IPS-18c (cell line): ENCODE data around the gene AKR1B15.
"Not testable (repeated sequence)": the region's sequence is repeated elsewhere in the genome, so short reads cannot be mapped to it uniquely, and the experiment has no call there.

Experiments used
- H3K4me3 ChIP-seq: 2 replicates; pipeline ENCODE4 v1.7.0; 2013; ENCODE audit warnings: low read depth, mild to moderate bottlenecking, low read length, moderate library complexity; ENCODE audit not compliant: insufficient read depth
- H3K9me3 ChIP-seq: one replicate; pipeline ENCODE4 v1.6.1; 2013; ENCODE audit warnings: mild to moderate bottlenecking, low read length, moderate library complexity; ENCODE audit not compliant: control insufficient read depth, insufficient read depth

Gene AKR1B15

DNA sequence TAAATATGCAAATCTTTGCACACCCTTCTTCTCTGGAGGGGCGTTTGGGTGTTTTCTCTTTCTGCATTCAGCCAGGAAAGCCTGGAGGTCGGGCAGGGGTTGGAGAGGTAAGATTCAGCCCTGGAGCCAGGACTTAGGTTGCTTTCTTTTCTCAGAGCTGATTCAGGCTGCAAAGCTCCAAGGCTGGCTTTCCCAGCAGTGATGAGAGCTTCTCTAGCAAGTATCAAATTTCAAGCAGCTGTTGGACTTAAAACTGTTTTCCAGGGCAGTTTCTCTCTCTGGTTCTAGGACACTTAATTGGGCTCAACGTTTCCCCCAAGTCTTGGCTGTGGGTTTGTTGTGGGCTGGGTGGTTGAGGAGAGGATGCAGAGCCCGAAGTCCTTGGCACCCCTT, 20.9 kb upstream of the AKR1B15 start:
- no peak overlapping the region for H3K4me3 ChIP-seq
- peaks cover 2% of the 10 kb centered on the region for H3K9me3 ChIP-seq

DNA sequence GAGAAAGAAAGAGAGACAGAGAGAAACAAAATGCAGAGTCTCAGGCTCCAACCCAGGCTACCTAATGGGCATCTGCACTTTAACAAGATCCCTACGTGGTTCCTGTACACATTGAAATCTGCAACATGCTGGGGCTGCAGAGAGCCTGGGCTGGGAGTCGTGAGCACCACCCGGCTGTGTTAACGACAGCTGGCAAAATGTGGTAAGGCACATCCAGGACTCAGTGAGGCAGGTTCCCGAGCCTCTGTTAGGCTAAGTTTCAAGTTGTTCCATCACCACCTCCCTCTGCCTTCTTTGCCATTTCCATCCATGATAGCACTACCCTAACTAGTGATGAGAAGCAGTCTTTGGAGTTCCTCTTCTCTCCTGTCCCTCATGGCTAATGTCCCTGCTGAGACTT, 20.2 kb upstream of the AKR1B15 start:
- Histone ChIP-seq H3K4me3 (no peak overlapping the region), H3K9me3 (peaks cover 2% of the 10 kb centered on the region)

DNA sequence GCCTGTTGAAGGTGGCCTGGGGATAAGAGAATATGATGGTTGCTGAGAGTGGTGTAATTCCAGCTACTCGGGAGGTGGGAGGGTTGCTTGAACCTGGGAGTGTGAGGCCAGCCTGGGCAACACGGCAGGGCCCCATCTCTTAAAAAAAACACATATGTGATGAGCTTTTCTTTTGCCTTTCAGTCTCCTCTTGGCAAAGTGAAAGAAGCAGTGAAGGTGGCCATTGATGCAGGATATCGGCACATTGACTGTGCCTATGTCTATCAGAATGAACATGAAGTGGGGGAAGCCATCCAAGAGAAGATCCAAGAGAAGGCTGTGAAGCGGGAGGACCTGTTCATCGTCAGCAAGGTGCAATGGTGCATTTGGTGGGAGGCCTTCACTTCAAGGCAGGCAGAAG, 18.4 kb upstream of the AKR1B15 start:
- H3K9me3 ChIP-seq = peaks cover 2% of the 10 kb centered on the region
- H3K4me3 ChIP-seq = no peak overlapping the region

DNA sequence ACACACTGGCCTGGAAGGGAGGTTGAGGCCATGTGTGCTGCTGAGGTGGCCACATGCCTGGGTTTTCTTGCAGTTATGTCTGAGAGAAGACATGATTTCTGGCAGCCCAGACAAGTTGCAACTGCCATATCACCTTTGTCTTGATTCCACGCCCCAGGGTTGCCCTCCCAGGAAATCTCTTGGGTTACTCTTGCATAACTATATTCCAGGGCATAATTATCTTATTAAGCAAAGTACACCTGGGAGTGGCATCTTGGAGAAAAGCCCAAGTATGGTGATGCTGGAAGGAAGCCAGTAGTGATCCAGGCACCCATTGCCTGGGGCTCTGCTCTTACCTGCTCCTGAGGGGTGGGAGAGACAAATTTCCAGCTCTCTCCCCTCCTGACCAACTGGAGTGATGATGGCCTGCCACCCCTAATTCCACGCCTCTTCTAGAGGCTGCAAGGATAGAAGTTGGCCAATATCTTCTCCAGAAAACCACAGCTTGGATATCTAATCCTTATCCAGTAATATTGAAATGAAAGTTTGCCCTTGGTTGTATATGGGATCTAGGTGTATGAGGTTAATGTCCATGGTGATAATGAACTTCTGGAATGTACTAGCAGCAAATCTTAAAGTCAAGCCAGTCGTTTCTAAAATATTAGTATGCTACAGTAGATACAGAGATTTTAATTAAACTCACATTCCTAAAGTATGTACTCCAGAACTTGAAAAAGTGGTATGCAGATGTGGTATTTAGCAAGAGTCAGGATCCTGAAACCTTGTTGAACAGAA, 16.5 kb upstream of the AKR1B15 start:
- H3K9me3 ChIP-seq = peaks cover 2% of the 10 kb centered on the region

DNA sequence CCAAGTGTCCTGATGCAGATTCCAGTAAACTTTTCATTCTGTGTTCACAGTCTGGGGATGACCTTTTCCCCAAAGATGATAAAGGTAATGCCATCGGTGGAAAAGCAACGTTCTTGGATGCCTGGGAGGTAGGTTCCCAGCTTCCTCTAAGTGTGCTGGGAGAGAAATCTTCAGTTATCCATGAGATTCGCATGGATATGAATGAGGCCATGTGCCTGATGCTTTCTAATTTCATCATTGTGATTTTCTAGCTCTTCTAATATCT, 16.0 kb upstream of the AKR1B15 start:
- H3K4me3 ChIP-seq = no peak overlapping the region

More for the DNA sequence above, 16.5 kb upstream of the AKR1B15 start:
- no peak overlapping the region for H3K4me3 ChIP-seq

DNA sequence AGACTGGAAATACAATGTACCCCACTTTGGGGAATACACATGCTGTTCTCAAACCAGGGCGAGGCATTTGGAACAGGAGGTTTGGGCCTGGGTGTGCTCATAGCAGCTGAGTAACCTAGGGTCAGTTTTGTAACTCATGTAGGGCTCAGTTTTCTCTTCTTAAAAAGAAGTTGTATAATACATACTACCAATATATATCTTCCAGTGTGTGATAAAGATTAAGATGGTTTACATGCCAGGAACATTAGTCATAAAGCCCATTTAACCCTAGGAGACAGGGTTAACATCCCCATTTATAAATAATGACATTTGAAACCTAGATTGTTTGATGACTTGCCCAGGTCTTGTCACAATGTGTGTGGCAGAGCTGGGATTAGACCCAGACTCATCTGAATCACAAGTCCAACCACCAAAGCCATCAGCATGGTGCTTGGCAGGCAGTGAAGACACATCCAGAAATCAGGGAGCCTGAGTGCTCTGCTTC, 15.6 kb upstream of the AKR1B15 start:
- Histone ChIP-seq H3K9me3 (peaks cover 2% of the 10 kb centered on the region), H3K4me3 (no peak overlapping the region)

More for the DNA sequence above, 16.0 kb upstream of the AKR1B15 start:
- peaks cover 2% of the 10 kb centered on the region for H3K9me3 ChIP-seq

DNA sequence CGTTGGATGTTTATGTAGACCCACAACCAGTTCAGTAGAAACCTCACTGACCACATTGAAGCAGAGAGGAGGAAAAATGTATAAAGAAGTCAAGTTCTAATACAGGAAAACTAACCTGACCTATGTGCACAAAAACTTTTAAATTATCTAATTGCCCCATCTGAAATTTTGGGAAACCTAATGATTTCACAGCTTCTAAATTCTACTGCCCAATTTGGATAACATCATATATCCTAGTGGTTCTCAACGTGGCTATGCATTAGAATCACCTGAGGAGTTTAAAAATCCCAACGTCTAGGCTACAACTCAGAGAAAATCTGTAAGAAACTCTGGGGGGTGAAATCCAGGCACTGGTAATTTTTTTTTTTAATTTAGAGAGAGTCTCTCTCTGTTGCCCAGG, 14.3 kb upstream of the AKR1B15 start:
- H3K9me3 ChIP-seq = peaks cover 2% of the 10 kb centered on the region
- H3K4me3 ChIP-seq = no peak overlapping the region

DNA sequence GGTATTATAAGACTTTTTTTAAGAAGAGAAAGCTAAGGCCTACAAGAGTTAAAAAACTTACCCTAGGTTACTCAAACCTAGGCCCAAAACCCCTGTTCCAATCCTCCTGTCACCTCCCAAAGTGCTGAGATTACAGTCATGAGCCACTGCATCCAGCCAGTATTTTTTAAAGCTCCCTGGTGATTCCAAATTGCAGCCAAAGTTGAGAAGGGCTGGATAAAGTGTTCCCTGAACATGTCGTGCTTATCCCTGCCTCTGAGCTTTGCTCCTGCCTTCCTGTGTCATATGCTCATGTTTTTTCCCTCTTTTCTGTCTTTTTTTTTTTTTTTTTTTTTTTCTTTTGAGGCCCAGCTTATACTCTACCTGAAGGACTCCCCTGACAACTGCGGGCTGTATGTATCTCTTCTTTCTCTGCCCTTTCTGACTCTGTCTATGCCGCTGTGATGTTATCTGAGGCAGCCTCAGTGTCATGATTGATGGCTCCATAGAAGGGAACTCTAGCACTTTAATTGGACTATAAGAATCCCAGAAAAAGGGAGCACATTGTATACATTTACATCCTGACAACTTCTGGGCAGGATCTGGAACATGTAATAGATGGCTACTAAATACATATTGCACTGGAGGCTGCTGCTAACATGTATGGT, 13.5 kb upstream of the AKR1B15 start:
- no peaks in the 10 kb centered on the region for H3K9me3 ChIP-seq
- no peak overlapping the region for H3K4me3 ChIP-seq

DNA sequence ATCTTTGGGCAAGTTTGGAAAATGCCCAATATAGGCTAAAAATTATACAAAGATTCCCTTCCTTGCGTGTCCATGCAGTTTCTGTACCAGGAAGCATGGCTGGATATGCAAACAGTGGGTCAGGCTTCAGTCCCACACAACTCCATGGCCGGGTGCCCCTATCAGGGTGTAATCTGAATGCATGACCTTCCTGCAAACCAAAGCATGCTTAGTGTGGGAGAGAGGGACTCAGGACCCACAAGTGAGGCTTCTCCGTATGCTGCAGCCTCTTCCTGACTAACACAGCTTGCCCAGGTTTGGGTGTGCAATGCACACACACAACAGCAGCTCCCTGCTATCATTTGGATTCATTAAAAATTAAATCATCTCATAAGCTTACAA, 13.0 kb upstream of the AKR1B15 start:
- Histone ChIP-seq H3K4me3 (no peak overlapping the region), H3K9me3 (no peaks in the 10 kb centered on the region)

DNA sequence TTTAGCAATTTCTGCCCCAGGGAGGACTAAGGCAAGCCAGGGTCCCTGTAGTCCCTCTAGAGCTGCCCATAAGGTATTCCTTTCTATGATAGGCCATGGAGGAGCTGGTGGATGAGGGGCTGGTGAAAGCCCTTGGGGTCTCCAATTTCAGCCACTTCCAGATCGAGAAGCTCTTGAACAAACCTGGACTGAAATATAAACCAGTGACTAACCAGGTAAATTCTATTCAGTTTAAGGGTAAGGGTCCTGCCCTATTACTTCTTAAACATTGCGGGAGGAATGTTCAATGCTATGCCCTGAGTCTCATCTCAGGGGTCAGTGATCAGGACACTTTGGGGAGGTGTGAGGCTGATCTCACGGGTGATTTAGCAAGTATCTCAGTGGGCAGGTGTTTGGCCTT, 12.4 kb upstream of the AKR1B15 start:
- H3K9me3 ChIP-seq, H3K4me3 ChIP-seq: not testable (repeated sequence)

DNA sequence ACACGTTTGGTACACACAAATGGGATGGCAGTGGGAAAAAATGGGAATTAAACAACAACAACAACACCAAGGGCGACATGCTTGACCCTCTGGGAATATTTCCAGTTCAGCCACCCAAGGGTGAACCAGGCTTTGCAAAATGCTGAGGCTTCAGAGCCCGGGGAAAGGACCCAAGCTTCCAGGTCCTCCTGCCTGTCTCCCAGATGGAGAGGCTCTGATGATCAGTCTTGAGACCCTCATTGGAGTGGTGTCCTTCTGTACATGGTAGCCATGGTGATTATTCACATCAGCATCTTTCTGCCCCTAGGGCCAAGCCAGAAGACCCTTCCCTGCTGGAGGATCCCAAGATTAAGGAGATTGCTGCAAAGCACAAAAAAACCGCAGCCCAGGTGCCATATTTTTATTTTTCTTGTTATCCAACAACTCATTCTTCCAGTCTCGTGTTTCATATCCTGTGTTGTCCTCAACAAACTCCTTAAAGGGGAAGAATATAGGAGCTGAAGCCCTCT, 11.6 kb upstream of the AKR1B15 start:
- H3K4me3 ChIP-seq, H3K9me3 ChIP-seq: not testable (repeated sequence)

DNA sequence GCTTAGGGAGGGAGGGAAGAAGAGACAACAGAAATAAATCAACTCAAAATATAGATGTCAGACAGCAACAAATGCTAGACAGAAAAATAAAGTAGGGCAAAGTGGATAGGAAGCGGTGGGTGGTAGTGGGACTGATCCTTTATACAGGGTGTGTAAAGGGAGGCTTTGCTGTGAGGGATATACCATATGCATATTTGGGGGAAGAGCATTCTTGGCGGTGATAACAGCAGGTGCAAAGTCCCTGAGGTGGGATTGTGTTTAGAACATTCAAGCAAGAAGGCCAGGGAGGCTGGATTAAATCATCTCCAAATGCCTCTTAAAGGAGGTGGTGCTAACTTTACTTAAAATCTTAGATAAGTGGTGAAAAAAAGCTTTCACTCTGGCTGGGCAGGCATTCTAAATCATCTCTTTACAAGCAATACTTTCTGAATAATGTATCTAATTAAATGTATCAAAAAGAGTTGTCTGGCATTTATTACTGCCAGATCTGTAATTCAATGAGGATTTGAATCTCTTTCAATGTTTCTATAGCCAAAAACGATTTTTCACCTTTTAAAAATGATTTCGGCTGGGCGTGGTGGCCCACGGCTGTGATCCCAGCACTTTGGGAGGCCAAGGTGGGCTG, 9.4 kb upstream of the AKR1B15 start:
- no peak overlapping the region for H3K4me3 ChIP-seq
- H3K9me3 ChIP-seq = no peaks in the 10 kb centered on the region

DNA sequence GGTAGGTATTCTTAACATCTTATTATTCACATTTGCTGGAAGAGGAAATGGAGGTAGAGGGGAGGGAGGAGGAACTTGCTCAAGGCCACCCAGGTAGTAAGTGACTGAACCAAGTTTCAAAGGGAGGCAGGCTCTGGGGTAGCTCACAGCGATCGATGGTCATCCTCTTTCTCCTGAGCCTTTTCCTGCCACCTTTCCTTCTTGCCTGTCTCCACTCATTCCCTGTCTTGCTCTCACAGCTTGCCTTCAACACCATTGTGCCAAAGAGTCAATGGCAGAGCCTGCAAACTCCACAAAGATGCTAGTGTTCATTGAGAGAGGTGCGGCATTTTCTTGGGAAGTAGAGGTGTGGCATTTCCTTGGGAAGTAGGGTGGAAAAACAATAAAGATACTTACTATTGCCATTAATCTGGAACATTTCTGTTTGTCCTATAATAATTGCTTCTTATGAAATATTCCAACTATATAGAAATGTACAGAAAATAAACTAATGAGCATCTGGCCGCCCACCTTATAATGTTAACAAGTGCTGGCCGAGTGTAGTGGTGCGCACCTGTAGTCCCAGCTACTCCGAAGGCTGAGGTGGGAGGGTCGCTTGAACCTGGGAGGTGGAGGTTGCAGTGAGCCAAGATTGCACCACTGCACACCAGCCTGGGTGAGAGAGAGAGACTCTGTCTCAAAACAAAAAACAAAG, 7.3 kb upstream of the AKR1B15 start:
- not testable (repeated sequence) for H3K4me3 ChIP-seq, H3K9me3 ChIP-seq

DNA sequence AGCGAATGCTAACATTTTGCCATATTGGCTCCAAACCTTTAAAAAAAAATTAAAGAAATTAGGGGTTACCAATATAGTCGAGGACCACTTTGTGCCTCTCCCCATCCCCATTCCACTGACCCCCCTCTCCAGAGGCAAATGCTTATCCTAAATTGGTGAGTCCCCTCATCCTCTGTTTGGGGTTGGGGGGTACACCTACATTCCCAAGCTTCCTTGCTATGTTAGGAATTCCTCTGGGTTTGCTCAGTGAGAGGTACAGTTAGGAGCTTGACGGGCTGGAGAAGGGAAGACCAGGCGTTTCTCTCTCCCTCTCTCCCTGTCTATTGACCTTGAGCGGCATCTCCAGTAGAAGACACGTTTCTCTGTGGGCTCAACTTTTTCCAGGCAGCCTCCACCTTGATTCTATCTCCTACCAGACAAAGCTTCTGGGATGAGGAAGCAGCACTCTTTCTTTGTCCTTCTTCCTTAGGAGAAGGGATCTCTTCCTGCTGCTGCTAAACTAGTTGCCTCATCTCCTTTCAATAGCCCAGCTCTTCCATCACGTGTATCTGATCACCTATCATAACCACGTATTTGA, 6.6 kb upstream of the AKR1B15 start:
- H3K4me3 ChIP-seq = no peak overlapping the region

DNA sequence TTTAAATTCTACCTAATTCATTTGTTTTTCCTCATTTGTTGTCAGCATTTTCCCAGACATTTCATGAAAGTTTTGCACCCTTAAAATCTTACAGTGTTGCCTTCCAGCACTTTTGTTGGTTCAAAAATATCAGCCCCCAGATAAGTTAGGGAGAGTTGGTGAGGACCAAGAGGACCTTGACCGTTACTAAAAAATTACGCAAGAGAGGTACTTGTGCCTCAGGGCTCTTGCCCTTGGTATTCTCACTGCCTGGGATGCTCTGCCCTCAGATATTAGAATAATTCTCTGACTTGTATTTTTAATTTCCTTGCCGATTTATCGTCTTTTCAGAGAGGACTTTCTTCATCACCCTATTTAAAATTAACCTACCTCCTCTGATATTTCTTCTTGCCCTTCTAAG, 3.5 kb upstream of the AKR1B15 start:
- Histone ChIP-seq H3K4me3 (no peak overlapping the region), H3K9me3 (no peaks in the 10 kb centered on the region)

More for the DNA sequence above, 6.6 kb upstream of the AKR1B15 start:
- no peaks in the 10 kb centered on the region for H3K9me3 ChIP-seq

DNA sequence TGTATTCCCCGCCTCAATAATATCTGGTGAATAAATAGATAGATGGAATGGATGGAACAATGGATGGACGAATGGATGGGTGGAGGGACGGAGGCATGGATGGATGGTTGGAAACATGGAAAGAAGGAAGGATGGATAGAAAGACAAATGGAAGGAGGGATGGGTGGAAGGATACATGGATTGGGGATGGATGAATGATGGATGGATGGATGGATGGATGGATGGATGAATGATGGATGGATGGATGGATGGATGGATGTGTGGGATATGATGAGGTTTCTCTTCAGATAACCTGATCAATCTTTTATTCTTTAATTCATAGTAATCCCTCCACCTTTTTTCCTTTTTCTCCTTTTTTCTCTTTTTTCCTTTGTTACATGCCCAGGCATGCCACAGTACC, 3.0 kb upstream of the AKR1B15 start:
- no peak overlapping the region for H3K4me3 ChIP-seq

DNA sequence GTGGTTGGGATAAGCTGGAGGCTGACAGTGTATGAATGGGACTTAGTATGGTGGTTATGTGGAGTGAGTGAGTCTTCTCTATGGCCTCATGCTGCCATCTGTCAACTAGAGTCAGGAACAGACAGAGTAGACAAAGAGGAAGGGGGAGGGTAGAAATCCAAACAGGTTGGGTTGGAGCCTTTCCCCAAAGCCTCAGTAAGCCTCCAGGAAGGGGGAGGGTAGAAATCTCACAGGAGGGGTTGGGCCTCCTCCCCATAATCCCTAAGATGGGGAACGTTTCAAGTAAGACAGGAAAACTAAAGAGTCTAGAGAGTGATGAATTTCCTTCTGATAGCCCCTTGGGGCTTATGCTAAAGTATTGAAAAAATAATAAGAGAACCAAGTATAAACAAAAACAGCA, 2.0 kb upstream of the AKR1B15 start:
- H3K4me3 ChIP-seq = peak overlapping the region; percentile 62; the same call in 1 of the 2 replicates
- H3K9me3 ChIP-seq = no peaks in the 10 kb centered on the region

More for the DNA sequence above, 3.0 kb upstream of the AKR1B15 start:
- H3K9me3 ChIP-seq = no peaks in the 10 kb centered on the region
